CD4-positive, CD25-positive, alpha-beta regulatory T cell (primary cell): ENCODE data around the gene ZNF3. TPM values are rescaled to one million over a fixed set of nuclear protein-coding genes. Genes with fewer than 3 reads are reported as not detected.
"Not testable (repeated sequence)": the region's sequence is repeated elsewhere in the genome, so short reads cannot be mapped to it uniquely, and the experiment has no call there.

Experiments used
- ATAC-seq, 2 donors: fragments of 150-1000 bp; cut with Tn5 transposase; one replicate each; pipeline ENCODE4 v1.10.0; 2021; ENCODE audit warnings: low read depth in 2 of 2, moderate number of reproducible peaks in 2 of 2, moderate library complexity in 1 of 2
- DNase-seq, 3 donors: peaks; one replicate each; pipeline versions ENCODE4 v3.0.0 to v3.0.0-alpha.2; 2012 to 2022; ENCODE audit warnings: mixed read lengths in 1 of 3
- H3K27ac ChIP-seq: one replicate; pipeline ENCODE4 v1.7.0; 2013; ENCODE audit warnings: mild to moderate bottlenecking, low read length; ENCODE audit not compliant: insufficient read depth, poor library complexity, severe bottlenecking
- H3K27me3 ChIP-seq: one replicate; pipeline ENCODE4 v1.7.0; 2013; ENCODE audit warnings: low read length; ENCODE audit not compliant: control insufficient read depth, insufficient read depth
- H3K36me3 ChIP-seq: one replicate; pipeline ENCODE4 v1.7.0; 2013; ENCODE audit warnings: mild to moderate bottlenecking, low read length, moderate library complexity; ENCODE audit not compliant: control insufficient read depth, insufficient read depth
- H3K4me1 ChIP-seq: 2 replicates; pipeline ENCODE4 v1.7.0; 2013; ENCODE audit warnings: mild to moderate bottlenecking, low read length; ENCODE audit not compliant: insufficient read depth, control insufficient read depth, poor library complexity, severe bottlenecking
- H3K4me3 ChIP-seq: one replicate; pipeline ENCODE4 v1.7.0; 2013; ENCODE audit warnings: low read depth, mild to moderate bottlenecking, low read length, moderate library complexity
- H3K9me3 ChIP-seq, 2 experiments: 1 replicate in 1 of 2; 2 replicates in 1 of 2; pipeline ENCODE4 v1.7.0; 2013; ENCODE audit warnings: low read length in 2 of 2, mild to moderate bottlenecking in 1 of 2, moderate library complexity in 1 of 2; ENCODE audit not compliant: control insufficient read depth in 2 of 2
- H3K27ac Mint-ChIP-seq, 3 donors: one replicate each; pipeline ENCODE4 v1.8.0; 2020 to 2022; ENCODE audit warnings: mild to moderate bottlenecking in 3 of 3, mixed read lengths in 3 of 3, moderate library complexity in 2 of 3
- H3K27me3 Mint-ChIP-seq: one replicate; pipeline ENCODE4 v1.8.0; 2022; ENCODE audit warnings: mild to moderate bottlenecking, mixed read lengths
- H3K36me3 Mint-ChIP-seq: one replicate; pipeline ENCODE4 v1.8.0; 2020; ENCODE audit warnings: mixed read lengths
- H3K4me1 Mint-ChIP-seq, 4 donors: one replicate each; pipeline ENCODE4 v1.8.0; 2020 to 2022; ENCODE audit warnings: mixed read lengths in 4 of 4, mild to moderate bottlenecking in 1 of 4
- H3K4me3 Mint-ChIP-seq, 4 donors: one replicate each; pipeline ENCODE4 v1.8.0; 2020 to 2022; ENCODE audit warnings: mild to moderate bottlenecking in 4 of 4, mixed read lengths in 4 of 4, moderate library complexity in 3 of 4
- H3K9me3 Mint-ChIP-seq, 7 donors: one replicate each; pipeline ENCODE4 v1.8.0; 2020 to 2022; ENCODE audit warnings: mixed read lengths in 7 of 7, mild to moderate bottlenecking in 3 of 7, moderate library complexity in 2 of 7
- polyA plus RNA-seq, 4 donors: library from polyadenylated mRNA; unstranded; fragments of 300-500 nt; fragmentation: Illumina TruSeq; gene quantifications; one replicate each; pipeline ENCODE4 v1.2.3, GENCODE V29; 2021
- total RNA-seq: library from RNA; stranded (reverse); gene quantifications from one replicate; pipeline ENCODE4 v1.2.3, GENCODE V29; 2022

ZNF3 gene
- total RNA-seq (29.2 TPM), polyA plus RNA-seq (10 to 100 TPM; 13.4 to 27.6 (median 20.7) TPM)

DNA sequence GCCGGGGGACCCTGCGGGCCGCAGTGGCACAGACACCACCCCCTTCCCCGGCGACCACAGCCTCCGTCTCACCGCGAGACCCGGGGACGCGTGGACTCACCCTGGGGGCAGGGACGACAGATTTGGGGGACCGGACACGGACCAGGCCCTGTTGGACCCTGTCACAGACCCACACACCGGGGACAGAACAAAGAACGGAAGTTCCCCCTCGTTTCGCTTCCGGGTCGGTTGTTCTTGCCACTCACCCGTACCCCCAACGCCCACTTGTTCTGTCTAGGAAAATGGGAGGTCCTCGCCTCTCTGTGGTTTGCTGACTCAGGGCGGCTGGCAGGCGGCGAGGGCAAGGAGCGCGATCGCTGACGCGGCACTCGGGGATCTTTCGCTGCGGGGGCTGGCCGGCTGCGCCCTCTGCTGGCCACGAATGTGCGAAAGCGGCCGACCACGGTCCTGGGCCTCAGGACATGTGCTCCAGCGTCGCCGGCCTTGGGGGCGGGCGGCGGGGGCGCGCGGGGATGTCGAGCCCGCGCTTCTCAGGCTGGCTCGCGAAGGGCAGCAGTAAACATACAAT lies at the start of gene ZNF3:
TSS of gene ZNF3 (minus strand) at position 189 of the 568 bp plus-strand sequence. CDS start 4,366 bp downstream, outside the sequence.
- H3K27me3 ChIP-seq = no peaks in the 10 kb centered on the region
- H3K27ac ChIP-seq = peak within 1 kb of the TSS; percentile 81
- Mint-ChIP-seq H3K36me3 (peaks cover 16% of the 10 kb centered on the region), H3K27me3 (peaks cover 16% of the 10 kb centered on the region), H3K4me3 (peak within 1 kb of the TSS; percentile 94 to 96 (median 95)), H3K4me1 (peaks cover 6 to 36% (median 25%) of the 10 kb centered on the region in 4 donors), H3K9me3 (no peaks in the 10 kb centered on the region), H3K27ac (peak within 1 kb of the TSS; percentile 82 to 97 (median 92))
- peaks cover 18% of the 10 kb centered on the region for H3K36me3 ChIP-seq
- ATAC-seq = peak; percentile 95 to 96
- peak; percentile 97 to 99 (median 98) for DNase-seq
- peaks cover 31% of the 10 kb centered on the region for H3K4me1 ChIP-seq
- no peaks in the 10 kb centered on the region for H3K9me3 ChIP-seq
- peak within 1 kb of the TSS; percentile 83 for H3K4me3 ChIP-seq

GRCh38 chr7:100130608-100131453 lies 49.3 kb upstream of the ZNF3 start:
- no peak overlapping the region for H3K27ac Mint-ChIP-seq
- H3K27me3 Mint-ChIP-seq = peaks cover 8% of the 10 kb centered on the region
- Histone ChIP-seq H3K27ac (no peak overlapping the region), H3K36me3 (no peaks in the 10 kb centered on the region), H3K4me1 (peaks cover 22% of the 10 kb centered on the region), H3K27me3 (no peaks in the 10 kb centered on the region), H3K9me3 (no peaks in the 10 kb centered on the region), H3K4me3 (no peak overlapping the region)
- no peaks in the 10 kb centered on the region for H3K36me3 Mint-ChIP-seq
- no peaks in the 10 kb centered on the region for H3K9me3 Mint-ChIP-seq
- H3K4me3 Mint-ChIP-seq = peak overlapping the region in 3 of 4 donors; percentile 36 to 96 (median 68)
- DNase-seq = peak; percentile 75 to 80 (median 75)
- ATAC-seq = no peak
- H3K4me1 Mint-ChIP-seq = peaks cover 0 to 26% (median 16%) of the 10 kb centered on the region in 4 donors

DNA sequence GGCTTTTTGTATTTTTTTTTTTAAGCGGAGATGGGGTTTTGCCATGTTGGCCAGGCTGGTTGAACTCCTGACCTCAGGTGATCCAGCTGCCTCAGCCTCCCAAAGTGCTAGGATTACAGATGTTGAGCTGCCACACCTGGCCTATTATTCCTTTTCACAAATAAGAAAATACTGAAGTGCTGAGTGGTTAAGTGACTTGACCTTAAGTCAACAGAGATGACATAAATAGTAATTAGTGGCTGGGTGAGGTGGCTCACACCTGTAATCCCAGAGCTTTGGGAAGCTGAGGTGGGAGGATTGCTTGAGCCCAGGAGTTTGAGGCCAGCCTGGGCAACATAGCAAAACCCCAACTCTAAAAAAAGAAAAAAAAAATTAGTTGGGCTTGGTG lies 48.7 kb upstream of the ZNF3 start:
- not testable (repeated sequence) for H3K9me3 Mint-ChIP-seq, H3K9me3 ChIP-seq, DNase-seq, ATAC-seq, H3K36me3 ChIP-seq, H3K4me3 ChIP-seq, H3K36me3 Mint-ChIP-seq, H3K27ac Mint-ChIP-seq, H3K27ac ChIP-seq, H3K27me3 Mint-ChIP-seq, H3K27me3 ChIP-seq
- Mint-ChIP-seq H3K4me1 (peaks cover 0 to 32% (median 18%) of the 10 kb centered on the region in 4 donors), H3K4me3 (peak overlapping the region in 1 of 4 donors; percentile 68)
- H3K4me1 ChIP-seq = peaks cover 28% of the 10 kb centered on the region

DNA sequence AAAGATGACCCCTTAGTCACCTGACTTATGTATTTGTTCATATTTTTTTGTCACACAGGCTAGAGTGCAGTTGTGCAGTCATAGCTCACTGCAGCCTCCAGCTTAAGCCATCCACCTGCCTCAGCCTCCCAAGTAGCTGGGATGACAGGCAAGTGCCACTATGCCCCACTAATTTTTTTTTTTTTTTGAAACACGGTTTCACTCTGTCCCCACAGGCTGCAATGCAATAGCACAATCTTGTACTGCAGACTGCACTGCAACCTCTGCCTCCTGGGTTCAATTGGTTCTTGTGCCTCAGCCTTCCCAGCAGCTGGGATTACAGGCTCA lies 47.1 kb upstream of the ZNF3 start:
- H3K36me3 Mint-ChIP-seq = no peaks in the 10 kb centered on the region
- peaks cover 0 to 44% (median 26%) of the 10 kb centered on the region in 4 donors for H3K4me1 Mint-ChIP-seq
- H3K9me3 Mint-ChIP-seq = no peaks in the 10 kb centered on the region
- Histone ChIP-seq H3K27ac (no peak overlapping the region), H3K4me1 (peaks cover 37% of the 10 kb centered on the region), H3K27me3 (no peaks in the 10 kb centered on the region), H3K9me3 (no peaks in the 10 kb centered on the region), H3K36me3 (no peaks in the 10 kb centered on the region), H3K4me3 (no peak overlapping the region)
- DNase-seq = peak in 1 of 3 donors; percentile 11
- H3K4me3 Mint-ChIP-seq = peak overlapping the region; percentile 83 to 97 (median 84)
- peak overlapping the region in 2 of 3 donors; percentile 80 to 85 for H3K27ac Mint-ChIP-seq
- peaks cover 8% of the 10 kb centered on the region for H3K27me3 Mint-ChIP-seq
- ATAC-seq = no peak

DNA sequence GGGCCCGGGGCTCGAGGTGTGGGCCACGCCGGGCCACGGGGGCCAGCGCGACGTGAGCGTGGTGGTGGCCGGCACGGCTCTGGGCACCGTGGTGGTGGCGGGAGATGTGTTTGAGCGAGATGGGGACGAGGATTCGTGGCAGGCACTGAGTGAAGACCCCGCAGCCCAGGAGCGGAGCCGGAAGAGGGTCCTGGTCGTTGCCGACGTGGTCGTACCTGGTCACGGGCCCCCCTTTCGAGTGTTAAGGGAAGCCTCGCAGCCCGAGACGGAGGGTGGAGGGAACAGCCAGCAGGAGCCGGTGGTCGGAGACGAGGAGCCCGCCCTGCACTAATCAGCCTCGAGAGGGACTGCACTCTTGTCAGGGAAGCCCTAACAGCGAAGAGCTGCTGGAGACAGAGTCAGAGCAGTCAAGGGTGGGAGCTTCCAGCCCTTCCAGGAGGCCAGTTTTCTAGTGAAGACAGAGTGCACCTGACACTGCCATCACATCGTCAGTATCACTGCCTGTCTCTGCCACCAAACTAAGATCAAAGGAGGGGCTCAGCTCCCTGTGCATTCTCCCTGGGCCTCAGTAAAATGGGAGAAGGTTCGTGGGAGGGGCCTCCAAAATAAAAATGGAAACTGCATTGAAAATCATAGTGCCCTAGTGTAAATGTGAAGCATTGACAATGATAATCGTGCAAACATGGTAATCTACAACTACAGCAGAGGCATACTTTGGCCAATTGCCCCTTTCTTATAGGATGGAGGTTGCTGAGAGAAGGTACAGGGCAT lies 46.5 kb upstream of the ZNF3 start:
- H3K4me1 ChIP-seq = peaks cover 37% of the 10 kb centered on the region
- peak in 2 of 3 donors; percentile 18 to 43 for DNase-seq

GRCh38 chr7:100126931-100127865 lies 45.7 kb upstream of the ZNF3 start, which contains the start of gene MBLAC1:
Gene MBLAC1, plus strand, starts transcription at chr7:100126967. Its CDS starts 429 bp downstream, at chr7:100127396.
- H3K4me3 Mint-ChIP-seq = peak within 1 kb of the TSS; percentile 97 to 100 (median 99)
- Histone ChIP-seq H3K4me1 (peaks cover 37% of the 10 kb centered on the region), H3K4me3 (peak within 1 kb of the TSS; percentile 84), H3K27ac (peak within 1 kb of the TSS; percentile 97), H3K27me3 (no peaks in the 10 kb centered on the region), H3K36me3 (peaks cover 5% of the 10 kb centered on the region), H3K9me3 (no peaks in the 10 kb centered on the region)
- DNase-seq = peak; percentile 86 to 96 (median 93)
- H3K36me3 Mint-ChIP-seq = no peaks in the 10 kb centered on the region
- ATAC-seq = peak; percentile 80 to 83
- H3K4me1 Mint-ChIP-seq = peaks cover 0 to 41% (median 24%) of the 10 kb centered on the region in 4 donors
- H3K9me3 Mint-ChIP-seq = no peaks in the 10 kb centered on the region
- H3K27ac Mint-ChIP-seq = peak within 1 kb of the TSS; percentile 99 to 100 (median 99)
- no peaks in the 10 kb centered on the region for H3K27me3 Mint-ChIP-seq

More for the DNA sequence above, 46.5 kb upstream of the ZNF3 start:
- Mint-ChIP-seq H3K4me1 (peaks cover 0 to 44% (median 26%) of the 10 kb centered on the region in 4 donors), H3K4me3 (peak overlapping the region; percentile 83 to 97 (median 84)), H3K27me3 (peaks cover 8% of the 10 kb centered on the region), H3K27ac (peak overlapping the region; percentile 76 to 85 (median 80)), H3K9me3 (no peaks in the 10 kb centered on the region), H3K36me3 (no peaks in the 10 kb centered on the region)
- Histone ChIP-seq H3K4me3 (peak overlapping the region; percentile 32), H3K27me3 (no peaks in the 10 kb centered on the region), H3K9me3 (no peaks in the 10 kb centered on the region), H3K27ac (peak overlapping the region; percentile 97), H3K36me3 (no peaks in the 10 kb centered on the region)
- ATAC-seq = no peak
